GM18907 (cell line): ENCODE data around the gene DIO3.

Experiments used
- ATAC-seq: cut with Tn5 transposase; IDR thresholded peaks from one replicate; pipeline ENCODE4 v1.9.1; 2021; ENCODE audit warnings: mild to moderate bottlenecking, moderate library complexity; ENCODE audit not compliant: unreplicated experiment

DIO3 gene

GRCh38 chr14:101595887-101596721 lies 34.8 kb downstream of the DIO3 start:
- ATAC-seq: no peak

DNA sequence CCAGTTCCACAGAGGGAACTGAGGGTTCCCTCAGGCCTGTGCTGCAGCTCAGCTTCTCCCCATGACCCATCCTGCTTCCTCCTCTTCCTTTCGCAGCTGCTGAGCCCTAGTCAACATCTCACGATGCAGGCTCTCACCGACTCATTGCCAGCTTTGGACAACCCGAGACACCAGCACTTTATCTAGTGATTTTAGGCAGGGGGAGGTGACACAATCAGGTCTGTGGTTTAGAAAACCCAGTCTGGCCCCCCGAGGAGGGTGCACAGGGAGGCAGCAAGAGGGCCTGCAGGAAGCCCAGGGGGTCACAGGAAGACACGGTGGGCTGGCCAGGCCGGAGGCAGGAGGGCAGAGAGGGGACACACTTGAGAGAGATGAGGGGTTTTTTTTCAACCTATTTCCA lies 35.4 kb downstream of the DIO3 start:
- no peak for ATAC-seq

GRCh38 chr14:101598159-101598558 lies 36.9 kb downstream of the DIO3 start:
- no peak for ATAC-seq

DNA sequence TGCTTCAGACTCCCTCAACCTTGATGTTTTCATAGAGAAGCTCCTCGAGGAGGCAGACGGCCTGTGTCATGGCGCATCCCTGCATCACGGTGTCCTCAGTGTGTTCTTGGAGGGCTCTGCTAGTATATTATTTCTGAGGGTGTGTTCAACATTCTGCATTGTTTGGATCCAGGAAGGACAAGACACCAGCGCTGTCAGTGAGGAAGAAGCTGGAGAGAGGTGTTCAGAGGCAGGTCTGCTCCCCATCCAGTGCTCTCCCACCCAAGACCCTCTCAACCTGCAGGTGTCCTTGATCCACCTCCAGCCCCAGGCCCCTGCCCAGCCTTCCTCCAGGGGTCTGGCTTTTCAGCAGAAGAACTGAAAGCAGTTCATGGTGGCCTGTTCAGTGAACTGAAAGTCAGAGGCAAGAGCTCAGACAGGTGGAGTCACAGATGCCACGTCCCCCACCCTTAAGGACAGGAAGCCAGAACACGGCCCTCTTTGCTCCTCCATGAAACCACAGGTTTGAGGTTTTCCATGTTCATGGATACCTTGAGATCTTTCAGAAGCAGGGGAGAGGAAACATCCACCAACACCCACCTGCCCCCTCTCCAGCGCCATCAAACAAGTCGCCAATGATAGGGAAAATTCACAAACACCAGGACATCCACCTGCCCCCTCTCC lies 37.4 kb downstream of the DIO3 start:
- no peak for ATAC-seq

DNA sequence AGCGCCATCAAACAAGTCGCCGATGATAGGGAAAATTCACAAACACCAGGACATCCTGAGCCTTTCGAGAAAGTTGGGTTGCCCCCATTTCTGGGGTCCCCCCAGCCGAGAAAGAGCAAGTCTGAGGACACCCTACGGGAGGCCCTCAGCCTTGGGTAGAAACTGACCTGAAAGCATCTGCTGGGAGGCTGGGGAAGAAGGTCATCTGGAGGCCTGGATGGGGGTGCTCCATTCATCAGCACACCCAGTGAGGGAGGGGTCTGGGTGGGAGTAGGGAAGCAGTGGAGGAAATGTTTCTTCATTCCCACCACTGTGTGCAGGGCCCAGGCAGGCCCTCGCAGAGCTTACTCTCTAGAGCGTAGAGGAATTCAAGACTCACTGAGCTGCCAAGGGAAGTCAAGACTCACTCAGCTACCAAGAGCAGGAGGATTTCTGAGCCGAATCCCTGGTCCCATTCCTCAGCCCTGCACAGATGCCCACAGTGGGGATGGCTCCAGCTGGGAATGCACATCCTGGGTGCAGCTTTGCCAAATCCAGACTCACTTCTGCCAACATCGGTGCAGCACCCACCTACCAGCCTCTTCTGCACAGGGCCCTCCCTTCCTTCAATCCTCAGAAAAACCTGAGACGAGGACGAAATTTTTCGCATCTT lies 38.1 kb downstream of the DIO3 start:
- no peak for ATAC-seq

DNA sequence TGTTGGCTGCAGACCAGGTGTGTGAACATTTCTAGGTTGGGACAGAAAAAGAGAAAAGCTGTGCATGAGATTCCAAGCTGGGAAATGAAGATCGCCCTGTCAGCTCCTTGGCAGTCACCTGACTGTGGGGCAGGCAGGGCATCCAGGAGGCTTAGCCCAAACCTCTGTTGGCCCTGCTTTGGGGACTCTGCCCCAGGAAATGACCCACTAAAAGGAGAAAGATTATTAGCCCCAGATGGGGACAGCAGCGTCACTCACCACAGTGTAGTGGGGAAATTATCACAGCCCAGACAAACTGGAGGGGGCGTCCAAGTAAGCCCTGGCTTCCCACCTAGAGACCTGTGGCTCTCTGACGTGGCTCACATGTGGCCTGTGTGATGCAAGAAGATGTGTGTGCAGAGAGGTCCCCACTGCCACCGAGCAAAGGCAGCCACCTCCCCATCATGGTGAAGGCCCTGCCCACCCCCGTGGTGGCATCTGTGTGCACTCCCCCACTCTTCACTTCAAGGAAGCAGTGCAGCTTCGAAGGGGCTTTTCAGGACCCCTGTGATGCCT lies 39.1 kb downstream of the DIO3 start:
- no peak for ATAC-seq

- ATAC-seq: no peak
Measured at GRCh38 chr14:101600891-101601605, 39.8 kb downstream of the DIO3 start.

DNA sequence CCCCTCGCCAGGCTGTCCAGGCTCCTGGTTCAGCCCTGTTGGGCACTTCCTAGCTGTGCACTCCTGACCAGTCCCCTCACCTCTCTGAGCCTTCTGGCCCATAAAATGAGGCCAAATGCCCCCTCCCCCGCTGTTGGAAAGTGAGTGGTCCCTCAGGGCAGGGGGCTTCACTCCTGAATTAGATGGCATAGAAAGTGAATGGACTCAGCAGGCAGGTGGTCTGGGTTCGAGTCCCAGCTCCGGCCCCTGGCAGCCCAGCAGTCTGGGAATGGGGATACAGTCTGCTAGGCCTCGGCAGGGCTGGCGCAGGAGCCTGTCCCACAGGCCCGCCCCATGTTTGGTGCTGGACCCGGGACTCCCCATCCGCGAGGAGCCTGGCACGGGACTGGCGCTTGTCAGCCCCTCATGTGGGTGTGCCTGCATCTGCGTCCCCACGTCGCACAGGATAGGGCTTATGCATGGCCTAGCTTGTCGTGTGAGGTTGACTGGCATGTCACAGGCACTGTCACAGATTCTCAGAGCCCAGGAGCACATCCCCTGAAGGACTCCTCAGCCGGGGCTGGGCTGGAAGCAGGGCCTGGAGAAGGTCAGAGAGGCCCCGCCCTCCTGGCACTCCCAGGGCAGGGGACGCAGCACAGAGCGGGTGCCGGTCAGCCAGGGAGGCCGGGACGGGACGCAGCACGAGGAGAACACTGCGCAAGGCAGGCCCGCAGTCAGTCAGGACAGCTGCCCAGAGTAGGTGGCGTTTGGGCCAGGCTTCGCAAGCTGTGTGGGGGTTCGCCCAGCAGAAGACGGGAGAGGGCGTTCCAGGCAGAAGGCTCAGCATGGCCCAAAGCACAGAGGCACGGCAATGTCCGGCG lies 40.5 kb downstream of the DIO3 start:
- no peak for ATAC-seq

DNA sequence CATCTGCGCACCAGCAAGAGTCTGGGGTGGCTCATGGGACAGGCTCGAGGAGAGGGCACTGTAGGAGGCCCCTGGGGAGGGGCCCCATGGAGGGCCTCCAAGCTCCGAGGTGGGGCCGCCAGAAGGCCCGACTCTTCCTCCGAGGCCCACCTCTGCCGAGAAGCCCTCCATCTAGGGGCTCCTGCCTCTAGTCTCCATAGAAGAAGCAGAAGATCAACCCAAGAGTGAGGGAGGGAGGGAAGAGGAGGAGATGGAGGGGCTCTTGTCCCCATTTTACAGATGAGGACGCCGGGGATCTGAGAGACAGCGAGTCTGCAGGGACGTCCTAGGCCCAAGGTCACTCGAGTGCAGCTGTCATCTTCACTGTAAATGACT lies 41.2 kb downstream of the DIO3 start:
- no peak for ATAC-seq

GRCh38 chr14:101603096-101603495 lies 41.8 kb downstream of the DIO3 start:
- ATAC-seq: no peak

DNA sequence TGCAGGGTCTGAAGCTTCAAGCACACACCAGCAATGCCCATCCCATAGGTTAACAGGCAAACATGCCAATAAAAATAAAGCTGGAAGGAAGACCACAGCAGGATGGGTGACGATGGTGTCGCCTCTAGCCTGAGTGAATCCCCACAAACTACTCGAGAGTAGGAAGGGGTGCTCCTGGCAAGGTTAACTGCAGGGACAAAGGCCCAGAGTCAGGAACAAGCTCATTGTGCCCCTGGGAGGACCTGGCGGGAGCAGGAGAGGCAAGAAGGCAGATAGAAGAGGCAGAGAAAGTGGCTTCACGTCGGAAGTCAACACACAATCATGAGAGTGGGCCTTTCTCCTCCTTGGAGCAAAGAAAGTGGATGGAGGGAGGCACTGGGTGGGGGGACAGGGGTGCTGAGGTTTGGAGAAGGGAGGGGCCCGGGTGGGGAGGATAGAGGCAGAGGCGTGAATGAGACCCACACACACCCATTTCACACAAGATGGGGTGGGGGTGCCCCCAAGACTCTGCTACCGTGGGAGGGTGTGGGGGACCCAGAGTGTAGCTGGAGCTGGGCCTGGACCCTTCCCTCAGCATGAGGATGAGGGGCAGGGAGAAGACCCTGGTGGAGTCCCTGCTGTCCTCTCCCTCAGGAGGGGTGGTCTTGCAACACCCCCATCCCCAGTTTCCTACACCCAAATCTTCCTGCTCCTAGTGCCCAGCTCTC lies 43.1 kb downstream of the DIO3 start:
- no peak for ATAC-seq

DNA sequence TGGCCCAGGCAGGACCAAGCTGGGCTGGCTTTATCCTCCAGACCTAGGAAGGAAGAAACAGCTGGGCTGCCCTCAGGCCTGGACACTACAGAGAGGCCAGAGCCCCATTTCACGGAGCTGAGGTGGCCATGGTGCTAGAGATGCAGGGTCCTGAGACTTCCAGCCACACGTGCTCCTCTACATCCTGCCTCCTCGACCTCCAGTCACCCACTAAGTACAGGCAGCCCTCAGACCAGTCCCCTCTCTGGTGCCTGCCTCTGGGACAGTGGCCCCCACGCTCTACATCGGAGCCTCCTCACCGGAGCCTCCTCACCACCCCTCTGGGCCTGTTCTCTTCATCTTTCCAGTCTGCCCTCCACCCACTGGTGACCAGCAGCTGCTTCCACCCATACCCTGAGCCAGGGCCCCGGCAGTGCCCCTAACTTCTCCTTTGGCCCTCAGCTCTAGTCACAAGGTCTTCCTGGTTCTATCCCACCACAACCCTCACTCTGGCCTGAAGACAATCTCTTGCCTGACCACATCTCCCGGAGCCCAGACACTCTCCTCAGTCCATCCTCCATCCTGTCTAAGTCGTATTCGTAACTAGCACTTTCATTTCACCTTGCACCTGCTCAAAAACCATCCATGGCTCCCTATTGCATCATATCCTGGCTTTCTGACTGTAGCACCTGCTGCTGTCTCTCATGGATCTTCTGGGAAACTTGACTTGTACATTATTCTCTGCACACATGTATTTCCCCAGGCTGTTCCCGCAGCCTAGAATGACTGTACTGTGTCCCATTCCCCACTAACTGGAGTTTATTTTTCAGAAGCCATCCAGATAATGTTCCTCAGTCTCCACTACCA lies 43.9 kb downstream of the DIO3 start:
- ATAC-seq: no peak

DNA sequence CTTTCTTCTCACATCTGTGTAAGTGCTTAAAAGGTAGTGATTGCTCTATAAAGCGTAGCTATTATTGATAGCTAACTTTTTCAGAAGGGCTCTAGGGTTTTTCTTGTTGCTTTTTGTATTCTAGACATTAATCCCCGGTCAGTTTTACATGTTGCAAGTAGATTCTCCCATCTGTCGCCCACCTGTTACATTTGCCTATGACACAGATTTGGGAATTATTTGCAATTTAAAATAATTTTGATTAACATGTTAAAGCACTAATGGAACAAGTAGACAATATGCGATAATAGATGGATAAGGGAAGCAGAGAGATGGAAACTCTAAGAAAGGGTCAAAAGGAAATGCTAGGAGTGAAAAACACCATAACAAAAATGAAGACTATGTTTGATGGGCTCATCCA lies 44.5 kb downstream of the DIO3 start:
- no peak for ATAC-seq
